ENCODE results near the gene ATP7B.

DNA sequence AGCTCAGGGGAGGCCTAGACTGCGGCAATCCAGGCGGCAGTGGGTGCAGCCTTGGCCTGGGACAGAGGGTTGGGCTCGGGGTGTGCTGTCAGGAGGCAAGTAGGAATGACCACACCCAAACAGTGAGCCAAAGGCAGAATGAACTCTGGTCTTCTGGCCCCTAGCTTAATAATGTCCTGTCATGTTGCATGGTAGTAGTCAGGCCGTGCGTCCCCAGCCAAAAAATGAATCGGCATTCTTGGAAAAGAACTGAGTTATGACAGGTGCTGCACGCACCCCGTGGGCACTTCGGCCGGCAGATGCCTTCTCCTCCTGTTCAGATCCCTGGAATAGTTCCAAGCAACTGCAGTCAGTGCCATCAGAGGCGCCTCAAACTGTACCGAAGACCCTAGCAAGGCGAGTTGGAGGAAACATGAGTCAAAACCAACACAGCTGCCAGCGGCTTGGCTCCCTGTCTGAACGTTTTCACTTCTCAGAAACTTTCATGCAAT, 55.9 kb downstream of the ATP7B start:
- TF ChIP-seq, protein P1, sequence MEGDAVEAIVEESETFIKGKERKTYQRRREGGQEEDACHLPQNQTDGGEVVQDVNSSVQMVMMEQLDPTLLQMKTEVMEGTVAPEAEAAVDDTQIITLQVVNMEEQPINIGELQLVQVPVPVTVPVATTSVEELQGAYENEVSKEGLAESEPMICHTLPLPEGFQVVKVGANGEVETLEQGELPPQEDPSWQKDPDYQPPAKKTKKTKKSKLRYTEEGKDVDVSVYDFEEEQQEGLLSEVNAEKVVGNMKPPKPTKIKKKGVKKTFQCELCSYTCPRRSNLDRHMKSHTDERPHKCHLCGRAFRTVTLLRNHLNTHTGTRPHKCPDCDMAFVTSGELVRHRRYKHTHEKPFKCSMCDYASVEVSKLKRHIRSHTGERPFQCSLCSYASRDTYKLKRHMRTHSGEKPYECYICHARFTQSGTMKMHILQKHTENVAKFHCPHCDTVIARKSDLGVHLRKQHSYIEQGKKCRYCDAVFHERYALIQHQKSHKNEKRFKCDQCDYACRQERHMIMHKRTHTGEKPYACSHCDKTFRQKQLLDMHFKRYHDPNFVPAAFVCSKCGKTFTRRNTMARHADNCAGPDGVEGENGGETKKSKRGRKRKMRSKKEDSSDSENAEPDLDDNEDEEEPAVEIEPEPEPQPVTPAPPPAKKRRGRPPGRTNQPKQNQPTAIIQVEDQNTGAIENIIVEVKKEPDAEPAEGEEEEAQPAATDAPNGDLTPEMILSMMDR (IDR thresholded peaks at IDR 0.05; ENCODE audit: borderline replicate concordance, extremely low read depth, low read length, poor library complexity, severe bottlenecking), result no peak
- no peak for TF ChIP-seq EZH2 (IDR thresholded peaks at IDR 0.05; ENCODE audit: borderline replicate concordance, low read depth, low read length, severe bottlenecking)

Measured in DND-41 (cell line).